Keratinocyte (primary cell): Measurements from ENCODE around the gene CCL27. TPM values are rescaled to one million over a fixed set of nuclear protein-coding genes. Genes with fewer than 3 reads are reported as not detected.

Experiments
- DNase-seq: peaks from one replicate; pipeline ENCODE4 v3.0.0-alpha.2; 2011; ENCODE audit warnings: low read depth, missing footprints, low spot score
- FAIRE-seq: peaks from 2 replicates; lab custom pipeline; 2011; peaks lifted over from hg19 to GRCh38; lab: Jason Lieb, UNC
- H2AFZ ChIP-seq: 2 replicates; pipeline ENCODE4 v1.6.0; 2012; ENCODE audit warnings: low read length, control low read depth, inconsistent platforms; ENCODE audit not compliant: control insufficient read depth
- H3K27ac ChIP-seq: 2 replicates; pipeline ENCODE4 v1.5.1; 2011; ENCODE audit warnings: low read length; ENCODE audit not compliant: control insufficient read depth, insufficient read depth
- H3K27me3 ChIP-seq: 3 replicates; pipeline ENCODE4 v1.6.0; 2011; ENCODE audit warnings: low read length; ENCODE audit not compliant: control insufficient read depth, insufficient read depth; ENCODE audit errors: extremely low read depth
- H3K36me3 ChIP-seq, 2 experiments: 2 replicates in 1 of 2; 3 replicates in 1 of 2; pipeline ENCODE4 v1.5.1; 2011; ENCODE audit warnings: low read length in 2 of 2, mild to moderate bottlenecking in 1 of 2; ENCODE audit not compliant: control insufficient read depth in 2 of 2, insufficient read depth in 2 of 2; ENCODE audit errors: extremely low read depth in 1 of 2
- H3K4me1 ChIP-seq: 3 replicates; pipeline ENCODE4 v1.5.1; 2011; ENCODE audit warnings: low read length; ENCODE audit not compliant: control insufficient read depth, insufficient read depth; ENCODE audit errors: extremely low read depth
- H3K4me2 ChIP-seq: 3 replicates; pipeline ENCODE4 v1.6.0; 2011; ENCODE audit warnings: low read depth, low read length; ENCODE audit not compliant: control insufficient read depth, insufficient read depth; ENCODE audit errors: extremely low read depth
- H3K4me3 ChIP-seq, 3 experiments: fragments of 200-600 bp in 1 of 3; sonication (generic) in 1 of 3; 2 replicates in 2 of 3; 3 replicates in 1 of 3; pipeline ENCODE4 v1.5.1; 2011 to 2016; ENCODE audit warnings: low read length in 3 of 3, mild to moderate bottlenecking in 3 of 3, control low read depth in 2 of 3, inconsistent platforms in 1 of 3, low read depth in 1 of 3, mixed read lengths in 1 of 3, mixed run types in 1 of 3, moderate library complexity in 1 of 3; ENCODE audit not compliant: control insufficient read depth in 2 of 3, insufficient read depth in 2 of 3; ENCODE audit errors: extremely low read depth in 1 of 3
- H3K79me2 ChIP-seq: 2 replicates; pipeline ENCODE4 v1.6.0; 2012; ENCODE audit warnings: low read length; ENCODE audit not compliant: control insufficient read depth, insufficient read depth
- H3K9ac ChIP-seq: 3 replicates; pipeline ENCODE4 v1.6.0; 2011; ENCODE audit warnings: low read length; ENCODE audit not compliant: control insufficient read depth, insufficient read depth; ENCODE audit errors: extremely low read depth
- H3K9me1 ChIP-seq: 3 replicates; pipeline ENCODE4 v1.6.0; 2011; ENCODE audit warnings: low read length; ENCODE audit not compliant: control insufficient read depth, insufficient read depth; ENCODE audit errors: extremely low read depth
- H3K9me3 ChIP-seq: 2 replicates; pipeline ENCODE4 v1.5.1; 2012; ENCODE audit warnings: low read depth, low read length; ENCODE audit not compliant: control insufficient read depth
- H4K20me1 ChIP-seq: 3 replicates; pipeline ENCODE4 v1.6.0; 2011; ENCODE audit warnings: low read length; ENCODE audit not compliant: control insufficient read depth, insufficient read depth; ENCODE audit errors: extremely low read depth
- CTCF ChIP-seq, 3 experiments: IDR thresholded peaks in 1 of 3; conservative IDR thresholded peaks in 1 of 3; optimal IDR thresholded peaks in 1 of 3; 2 replicates in 2 of 3; 3 replicates in 1 of 3; pipeline versions ENCODE3 to v1.5.1; 2011; ENCODE audit warnings: low read length in 3 of 3, mild to moderate bottlenecking in 3 of 3, moderate library complexity in 2 of 3, control low read depth in 1 of 3, inconsistent platforms in 1 of 3; ENCODE audit not compliant: insufficient read depth in 2 of 3; ENCODE audit errors: extremely low read depth in 1 of 3
- EZH2 ChIP-seq: IDR thresholded peaks from one replicate; pipeline ENCODE4 v1.6.1; 2012; ENCODE audit warnings: inconsistent platforms, mild to moderate bottlenecking, low read length, moderate library complexity
- dilution Hi-C: fragments of 300-500 bp; cut with MboI; formaldehyde crosslinking; loops from one replicate; pipeline ENCODE4 v1.7.0; 2020; ENCODE audit warnings: low sequenced_read_pairs; ENCODE audit not compliant: extremely low pct_ligation_motif_present
- polyA plus RNA-seq, 5 experiments: library from polyadenylated mRNA; depleted of rRNA in 3 of 5; stranded (reverse) in 3 of 5; stranded (forward) in 1 of 5; unstranded in 1 of 5; fragments of >200 nt; gene quantifications; 1 replicate in 1 of 5; 2 replicates in 3 of 5; 3 replicates in 1 of 5; pipeline versions ENCODE4 v1.2.1 to v1.2.3, GENCODE V29; 2011 to 2012; ENCODE audit warnings: missing spikeins in 2 of 5, low read depth in 1 of 5, low replicate concordance in 1 of 5

Gene CCL27
- polyA plus RNA-seq, 1 donor (not counting 4 experiments of a cell fraction or from before 2014, with no cell fraction given) = 0.46 TPM

- DNase-seq (no peak), FAIRE-seq (peak; percentile 87)
- dilution Hi-C loops = no loop called here
- H3K36me3 ChIP-seq = peaks cover 0 to 7% of the 10 kb centered on the region in 2 experiments
- H3K27ac ChIP-seq = peak overlapping the region; percentile 86
- TF ChIP-seq EZH2 = no peak
- no peak for TF ChIP-seq CTCF (optimal IDR thresholded peaks at IDR 0.05 in 1 of 3, IDR thresholded peaks at IDR 0.05 in 1 of 3, conservative IDR thresholded peaks at IDR 0.05 in 1 of 3; ENCODE audit: extremely low read depth in 1 of 3, insufficient read depth in 2 of 3, low read length in 3 of 3)
- peak overlapping the region; percentile 49 for H3K4me2 ChIP-seq
- peaks cover 22% of the 10 kb centered on the region for H3K79me2 ChIP-seq
- H3K9ac ChIP-seq = peak overlapping the region; percentile 55
- H3K9me1 ChIP-seq = peaks cover 5% of the 10 kb centered on the region
- H3K9me3 ChIP-seq = no peaks in the 10 kb centered on the region
- peak overlapping the region; percentile 41 for H2AFZ ChIP-seq
- H3K27me3 ChIP-seq = no peaks in the 10 kb centered on the region
- no peak overlapping the region for H3K4me3 ChIP-seq
- H3K4me1 ChIP-seq = peaks cover 58% of the 10 kb centered on the region
- peaks cover under 1% of the 10 kb centered on the region for H4K20me1 ChIP-seq
Measured at GRCh38 chr9:34663303-34663605, 797 bp upstream of the CCL27 start.

- Histone ChIP-seq H3K27me3 (peaks cover 5% of the 10 kb centered on the region), H3K36me3 (no peaks in the 10 kb centered on the region), H4K20me1 (no peaks in the 10 kb centered on the region), H3K27ac (no peak overlapping the region), H3K9me1 (no peaks in the 10 kb centered on the region), H3K4me1 (peaks cover 51% of the 10 kb centered on the region), H3K9ac (no peak overlapping the region), H2AFZ (no peak overlapping the region), H3K4me3 (no peak overlapping the region), H3K9me3 (no peaks in the 10 kb centered on the region), H3K79me2 (no peaks in the 10 kb centered on the region), H3K4me2 (no peak overlapping the region)
- DNase-seq = peak; percentile 82
- no peak for TF ChIP-seq CTCF (optimal IDR thresholded peaks at IDR 0.05 in 1 of 3, IDR thresholded peaks at IDR 0.05 in 1 of 3, conservative IDR thresholded peaks at IDR 0.05 in 1 of 3; ENCODE audit: extremely low read depth in 1 of 3, insufficient read depth in 2 of 3, low read length in 3 of 3)
- no peak for TF ChIP-seq EZH2
- peak; percentile 84 for FAIRE-seq
- dilution Hi-C loops = no loop called here
Measured at GRCh38 chr9:34659592-34660253, 2.7 kb downstream of the CCL27 start.
